Activated T-cell treated with anti-CD3 and anti-CD28 coated beads, Interleukin-2, amount 50 U/mL, for 72 hours (primary cell): ENCODE results near the gene ATG2A. TPM values are rescaled to one million over a fixed set of nuclear protein-coding genes. Genes with fewer than 3 reads are reported as not detected.

Experiments used
- ATAC-seq, 2 donors: fragments of 150-1000 bp; cut with Tn5 transposase; replicated peaks in 1 of 2; 2 replicates each; pipeline ENCODE4 v1.10.0; 2021; ENCODE audit warnings: moderate library complexity in 2 of 2, mild to moderate bottlenecking in 1 of 2
- DNase-seq, 2 donors: peaks; one replicate each; pipeline ENCODE4 v3.0.0; 2021 to 2022; ENCODE audit warnings: mixed read lengths in 1 of 2
- H3K27ac Mint-ChIP-seq: one replicate; pipeline ENCODE4 v1.8.0; 2022; ENCODE audit warnings: mild to moderate bottlenecking, moderate library complexity, mixed read lengths
- H3K27me3 Mint-ChIP-seq: one replicate; pipeline ENCODE4 v1.8.0; 2022; ENCODE audit warnings: low read depth, mixed read lengths
- H3K36me3 Mint-ChIP-seq, 2 donors: one replicate each; pipeline ENCODE4 v1.8.0; 2022; ENCODE audit warnings: mixed read lengths in 2 of 2, mild to moderate bottlenecking in 1 of 2; ENCODE audit not compliant: insufficient read depth in 2 of 2
- H3K4me1 Mint-ChIP-seq: one replicate; pipeline ENCODE4 v1.8.0; 2022; ENCODE audit warnings: low read depth, mixed read lengths
- H3K4me3 Mint-ChIP-seq, 2 donors: one replicate each; pipeline ENCODE4 v1.8.0; 2022; ENCODE audit warnings: mild to moderate bottlenecking in 2 of 2, mixed read lengths in 2 of 2, moderate library complexity in 2 of 2
- H3K9me3 Mint-ChIP-seq, 2 donors: one replicate each; pipeline ENCODE4 v1.8.0; 2022; ENCODE audit warnings: mixed read lengths in 2 of 2
- total RNA-seq, 2 donors: library from RNA; stranded (reverse); gene quantifications; one replicate each; pipeline ENCODE4 v1.2.3, GENCODE V29; 2022

The ATG2A gene
- total RNA-seq, 2 donors from 2014 or later: 20.9 to 27.0 TPM

- H3K9me3 Mint-ChIP-seq: no peaks in the 10 kb centered on the region
- H3K27me3 Mint-ChIP-seq: no peaks in the 10 kb centered on the region
- H3K4me3 Mint-ChIP-seq: peak overlapping the region; percentile 55 to 83
- no peak overlapping the region for H3K27ac Mint-ChIP-seq
- ATAC-seq (no peak), DNase-seq (no peak)
- H3K4me1 Mint-ChIP-seq: peaks cover 51% of the 10 kb centered on the region
- no peaks in the 10 kb centered on the region for H3K36me3 Mint-ChIP-seq
These were observed 71.8 kb downstream of the ATG2A start for GRCh38 chr11:64845129-64845775.

Other genes with a start within 250 kb of the ATG2A start
- gene NRXN2, start 194.0 kb downstream of the ATG2A start, total RNA-seq: under 1 TPM; 0.37 to 0.55 TPM
- gene RASGRP2, start 173.1 kb downstream of the ATG2A start, total RNA-seq: 10 to 100 TPM; 18.8 to 27.9 TPM
- gene PYGM, start 157.2 kb downstream of the ATG2A start, total RNA-seq: 1 to 10 TPM; 4.0 to 4.5 TPM
- 100 to 1,000 TPM; 332 to 337 TPM for gene SF1, start 138.7 kb downstream of the ATG2A start, total RNA-seq
- gene MAP4K2, start 114.0 kb downstream of the ATG2A start, total RNA-seq: 10 to 100 TPM; 74.7 to 84.5 TPM
- 10 to 100 TPM; 33.8 to 36.3 TPM for gene MEN1, start 106.7 kb downstream of the ATG2A start, total RNA-seq
- 1 to 10 TPM; 1.1 to 1.5 TPM for gene CDC42BPG, start 72.6 kb downstream of the ATG2A start, total RNA-seq
- gene EHD1, start 38.6 kb downstream of the ATG2A start, total RNA-seq: 100 to 1,000 TPM; 136 to 159 TPM
- 10 to 100 TPM; 15.0 to 24.0 TPM for gene PPP2R5B, start 7.5 kb upstream of the ATG2A start, total RNA-seq
- gene GPHA2, start 18.7 kb upstream of the ATG2A start, total RNA-seq: under 1 TPM; 0.58 to 0.81 TPM
- 1 to 10 TPM; 1.7 to 2.7 TPM for gene MAJIN, start 54.9 kb upstream of the ATG2A start, total RNA-seq
- under 1 TPM; 0.31 to 0.39 TPM for gene BATF2, start 79.8 kb upstream of the ATG2A start, total RNA-seq
- 100 to 1,000 TPM in 1 of 2 donors, 10 to 100 TPM in 1; 96.0 to 101 TPM for gene ARL2, start 97.0 kb upstream of the ATG2A start, total RNA-seq
- 10 to 100 TPM; 31.5 to 38.7 TPM for gene SNX15, start 110.2 kb upstream of the ATG2A start, total RNA-seq
- gene SAC3D1, start 124.0 kb upstream of the ATG2A start, total RNA-seq: 10 to 100 TPM; 18.1 to 21.6 TPM
- 10 to 100 TPM; 25.0 to 31.6 TPM for gene NAALADL1, start 141.3 kb upstream of the ATG2A start, total RNA-seq
- gene CDCA5, start 166.8 kb upstream of the ATG2A start, total RNA-seq: 100 to 1,000 TPM; 139 to 174 TPM
- gene ZFPL1, start 167.0 kb upstream of the ATG2A start, total RNA-seq: 10 to 100 TPM; 44.2 to 46.5 TPM
- 100 to 1,000 TPM; 118 to 119 TPM for gene VPS51, start 179.0 kb upstream of the ATG2A start, total RNA-seq
- 10 to 100 TPM; 22.8 to 26.8 TPM for gene TM7SF2, start 194.7 kb upstream of the ATG2A start, total RNA-seq
- gene ZNHIT2, start 200.5 kb upstream of the ATG2A start, total RNA-seq: 10 to 100 TPM in 1 of 2 donors, 1 to 10 TPM in 1; 9.9 to 10.4 TPM
- 1,000 to 10,000 TPM; 1,144 to 1,164 TPM for gene FAU, start 204.9 kb upstream of the ATG2A start, total RNA-seq
- 10 to 100 TPM; 73.6 to 89.8 TPM for gene MRPL49, start 205.1 kb upstream of the ATG2A start, total RNA-seq
- gene SYVN1, start 217.3 kb upstream of the ATG2A start, total RNA-seq: 10 to 100 TPM; 45.8 to 53.1 TPM